Fibroblast of lung (primary cell): ENCODE measurements around the gene BCAS3.

Source experiments
- EZH2 ChIP-seq: IDR thresholded peaks from 2 replicates; pipeline ENCODE4 v1.5.1; 2012; ENCODE audit warnings: low read length, control low read depth, mild to moderate bottlenecking; ENCODE audit errors: missing control alignments
- TF ChIP-seq, protein P1 (sequence below), 2 donors: IDR thresholded peaks in 1 of 2; conservative IDR thresholded peaks in 1 of 2; 1 replicate in 1 of 2; 2 replicates in 1 of 2; pipeline ENCODE4 v1.5.1; 2011 to 2012; ENCODE audit warnings: low read length in 2 of 2, control low read depth in 1 of 2, inconsistent platforms in 1 of 2, low read depth in 1 of 2, mild to moderate bottlenecking in 1 of 2

DNA sequence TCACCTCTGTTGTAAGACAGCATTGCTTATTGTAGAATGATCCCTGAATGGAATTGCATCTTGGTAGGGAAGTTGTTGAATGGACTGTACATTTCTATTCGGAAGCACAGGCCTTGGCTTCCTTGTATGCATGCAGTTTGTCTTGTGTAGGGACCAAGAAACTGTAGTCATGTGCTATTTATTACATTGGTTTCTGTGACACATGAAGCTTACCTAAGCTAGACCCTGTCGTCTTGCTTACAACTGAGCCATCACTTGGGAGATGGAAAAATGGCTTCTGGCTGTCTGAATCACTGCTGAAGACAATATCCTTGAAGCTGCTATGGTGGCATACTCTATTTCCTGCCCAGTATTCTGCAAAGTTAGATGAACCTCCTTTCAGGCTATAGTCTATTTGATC, 48.5 kb upstream of the BCAS3 start:
- TF ChIP-seq, protein P1, sequence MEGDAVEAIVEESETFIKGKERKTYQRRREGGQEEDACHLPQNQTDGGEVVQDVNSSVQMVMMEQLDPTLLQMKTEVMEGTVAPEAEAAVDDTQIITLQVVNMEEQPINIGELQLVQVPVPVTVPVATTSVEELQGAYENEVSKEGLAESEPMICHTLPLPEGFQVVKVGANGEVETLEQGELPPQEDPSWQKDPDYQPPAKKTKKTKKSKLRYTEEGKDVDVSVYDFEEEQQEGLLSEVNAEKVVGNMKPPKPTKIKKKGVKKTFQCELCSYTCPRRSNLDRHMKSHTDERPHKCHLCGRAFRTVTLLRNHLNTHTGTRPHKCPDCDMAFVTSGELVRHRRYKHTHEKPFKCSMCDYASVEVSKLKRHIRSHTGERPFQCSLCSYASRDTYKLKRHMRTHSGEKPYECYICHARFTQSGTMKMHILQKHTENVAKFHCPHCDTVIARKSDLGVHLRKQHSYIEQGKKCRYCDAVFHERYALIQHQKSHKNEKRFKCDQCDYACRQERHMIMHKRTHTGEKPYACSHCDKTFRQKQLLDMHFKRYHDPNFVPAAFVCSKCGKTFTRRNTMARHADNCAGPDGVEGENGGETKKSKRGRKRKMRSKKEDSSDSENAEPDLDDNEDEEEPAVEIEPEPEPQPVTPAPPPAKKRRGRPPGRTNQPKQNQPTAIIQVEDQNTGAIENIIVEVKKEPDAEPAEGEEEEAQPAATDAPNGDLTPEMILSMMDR (conservative IDR thresholded peaks at IDR 0.05 in 1 of 2, IDR thresholded peaks at IDR 0.05 in 1 of 2; ENCODE audit: low read depth in 1 of 2, low read length in 2 of 2): no peak
- no peak for TF ChIP-seq EZH2
